GM23338 (cell line): ENCODE data around the gene NARS2. TPM values are rescaled to one million over a fixed set of nuclear protein-coding genes. Genes with fewer than 3 reads are reported as not detected.
"Not testable (repeated sequence)": the region's sequence is repeated elsewhere in the genome, so short reads cannot be mapped to it uniquely, and the experiment has no call there.

Experiments
- ATAC-seq: fragments of 200-7000 bp; cut with Tn5 transposase; 3 replicates; pipeline ENCODE4 v1.9.1; 2020
- DNase-seq: peaks from one replicate; pipeline ENCODE4 v3.0.0-alpha.2; 2015; ENCODE audit warnings: low spot score
- H2AFZ ChIP-seq: fragments of 200-600 bp; sonication (generic); 2 replicates; pipeline ENCODE4 v1.8.0; 2016; ENCODE audit warnings: antibody characterized with exemption, mild to moderate bottlenecking, moderate library complexity
- H3F3A ChIP-seq: fragments of 200-600 bp; sonication (generic); replicated peaks from 2 replicates; pipeline ENCODE4 v1.8.0; 2017; ENCODE audit warnings: antibody characterized with exemption, mixed run types, low read depth
- H3K27ac ChIP-seq: fragments of 200-600 bp; sonication (generic); 2 replicates; pipeline ENCODE4 v1.6.1; 2016; ENCODE audit warnings: low read depth
- H3K27me3 ChIP-seq: fragments of 200-600 bp; sonication (generic); 2 replicates; pipeline ENCODE4 v1.8.0; 2016; ENCODE audit warnings: mild to moderate bottlenecking, mixed run types, moderate library complexity; ENCODE audit not compliant: insufficient read depth
- H3K36me3 ChIP-seq: fragments of 200-600 bp; sonication (generic); 2 replicates; pipeline ENCODE4 v1.8.0; 2016; ENCODE audit warnings: mild to moderate bottlenecking; ENCODE audit not compliant: insufficient read depth
- H3K4me1 ChIP-seq: fragments of 200-600 bp; sonication (generic); 2 replicates; pipeline ENCODE4 v1.8.0; 2016; ENCODE audit warnings: mild to moderate bottlenecking, moderate library complexity; ENCODE audit not compliant: insufficient read depth
- H3K4me2 ChIP-seq: fragments of 200-600 bp; sonication (generic); 2 replicates; pipeline ENCODE4 v1.7.1; 2017; ENCODE audit warnings: mixed run types
- H3K4me3 ChIP-seq: fragments of 200-600 bp; sonication (generic); 2 replicates; pipeline ENCODE4 v1.6.1; 2016; ENCODE audit warnings: mixed run types
- H3K79me2 ChIP-seq: fragments of 200-600 bp; sonication (generic); replicated peaks from 2 replicates; pipeline ENCODE4 v1.8.0; 2017; ENCODE audit warnings: mild to moderate bottlenecking; ENCODE audit not compliant: insufficient read depth
- H3K9me2 ChIP-seq: fragments of 200-600 bp; sonication (generic); 2 replicates; pipeline ENCODE4 v1.8.0; 2017; ENCODE audit not compliant: insufficient read depth
- H4K20me1 ChIP-seq: fragments of 200-600 bp; sonication (generic); replicated peaks from 2 replicates; pipeline ENCODE4 v1.8.0; 2017; ENCODE audit warnings: mild to moderate bottlenecking; ENCODE audit not compliant: insufficient read depth
- H3K27ac Mint-ChIP-seq: 2 replicates; pipeline ENCODE4 v1.8.0; 2020; ENCODE audit warnings: inconsistent platforms, mild to moderate bottlenecking, moderate library complexity, mixed read lengths
- H3K27me3 Mint-ChIP-seq: 3 replicates; pipeline ENCODE4 v1.8.0; 2022; ENCODE audit warnings: low read depth, mild to moderate bottlenecking, moderate library complexity, mixed read lengths, inconsistent platforms; ENCODE audit not compliant: insufficient read depth, poor library complexity
- H3K36me3 Mint-ChIP-seq: 3 replicates; pipeline ENCODE4 v1.8.0; 2021; ENCODE audit warnings: low read depth, mild to moderate bottlenecking, inconsistent platforms, moderate library complexity, mixed read lengths
- H3K4me1 Mint-ChIP-seq: 3 replicates; pipeline ENCODE4 v1.8.0; 2020; ENCODE audit warnings: mild to moderate bottlenecking, inconsistent platforms, mixed read lengths
- H3K4me3 Mint-ChIP-seq: 3 replicates; pipeline ENCODE4 v1.8.0; 2021; ENCODE audit warnings: moderate library complexity, mild to moderate bottlenecking, inconsistent platforms, mixed read lengths
- H3K9me3 Mint-ChIP-seq: 3 replicates; pipeline ENCODE4 v1.8.0; 2020; ENCODE audit warnings: moderate library complexity, mild to moderate bottlenecking, inconsistent platforms, mixed read lengths
- CREB1 ChIP-seq: fragments of 250-450 bp; sonication (Bioruptor Pico); IDR thresholded peaks from 2 replicates; pipeline ENCODE4 v1.5.0; 2020; ENCODE audit warnings: low read depth, mild to moderate bottlenecking, moderate library complexity
- EZH2 ChIP-seq: fragments of 200-600 bp; sonication (generic); IDR thresholded peaks from one replicate; pipeline ENCODE4 v1.8.0; 2017; ENCODE audit warnings: antibody characterized with exemption, mild to moderate bottlenecking, low read depth; ENCODE audit not compliant: unreplicated experiment
- EZH2phosphoT487 ChIP-seq: fragments of 200-600 bp; sonication (generic); IDR thresholded peaks from one replicate; pipeline ENCODE4 v1.8.1; 2018; ENCODE audit warnings: antibody characterized with exemption; ENCODE audit not compliant: unreplicated experiment
- JUNB ChIP-seq: IDR thresholded peaks from one replicate; pipeline ENCODE4 v1.6.1; 2016; ENCODE audit warnings: antibody characterized with exemption; ENCODE audit not compliant: unreplicated experiment
- NANOG ChIP-seq: IDR thresholded peaks from 2 replicates; pipeline ENCODE4 v1.6.1; 2016; ENCODE audit warnings: antibody characterized with exemption, borderline replicate concordance
- POLR2AphosphoS5 ChIP-seq: IDR thresholded peaks from 2 replicates; pipeline ENCODE4 v1.6.1; 2016; ENCODE audit warnings: antibody characterized with exemption, low read depth
- STAT1 ChIP-seq: IDR thresholded peaks from one replicate; pipeline ENCODE4 v1.6.1; 2016; ENCODE audit warnings: antibody characterized with exemption; ENCODE audit not compliant: unreplicated experiment
- ZNF331 ChIP-seq: fragments of 250-450 bp; sonication (Bioruptor Pico); IDR thresholded peaks from 2 replicates; pipeline ENCODE4 v1.5.0; 2020; ENCODE audit warnings: low read depth, mild to moderate bottlenecking, moderate library complexity
- polyA plus RNA-seq: library from polyadenylated mRNA; unstranded; fragments of >200 nt; fragmentation: Nextera tagmentation; extraction: Ambion mirVana; gene quantifications from 2 replicates; pipeline ENCODE4 v1.2.1, GENCODE V29; 2016
- total RNA-seq: library from RNA; depleted of rRNA; stranded (reverse); fragments of >200 nt; shearing (Covaris generic); gene quantifications from 2 replicates; pipeline ENCODE4 v1.2.3, GENCODE V29; 2014
- TF ChIP-seq, protein P1 (sequence below), 2 experiments: fragments of 200-600 bp in 1 of 2; sonication (generic) in 1 of 2; conservative IDR thresholded peaks; 2 replicates each; pipeline versions ENCODE4 v1.5.1 to v1.6.1; 2016 to 2017; ENCODE audit warnings: antibody characterized with exemption in 2 of 2, low read depth in 2 of 2, mild to moderate bottlenecking in 2 of 2, moderate library complexity in 1 of 2
- TF ChIP-seq, protein P2 (sequence below): IDR thresholded peaks from 2 replicates; pipeline ENCODE4 v1.6.1; 2016; ENCODE audit warnings: antibody characterized with exemption
- TF ChIP-seq, protein P3 (sequence below): IDR thresholded peaks from one replicate; pipeline ENCODE4 v1.6.1; 2018; ENCODE audit warnings: antibody characterized with exemption; ENCODE audit not compliant: unreplicated experiment

The NARS2 gene
- total and polyA plus RNA-seq, 2 experiments from 2014 or later = 45.7 to 62.0 TPM

DNA sequence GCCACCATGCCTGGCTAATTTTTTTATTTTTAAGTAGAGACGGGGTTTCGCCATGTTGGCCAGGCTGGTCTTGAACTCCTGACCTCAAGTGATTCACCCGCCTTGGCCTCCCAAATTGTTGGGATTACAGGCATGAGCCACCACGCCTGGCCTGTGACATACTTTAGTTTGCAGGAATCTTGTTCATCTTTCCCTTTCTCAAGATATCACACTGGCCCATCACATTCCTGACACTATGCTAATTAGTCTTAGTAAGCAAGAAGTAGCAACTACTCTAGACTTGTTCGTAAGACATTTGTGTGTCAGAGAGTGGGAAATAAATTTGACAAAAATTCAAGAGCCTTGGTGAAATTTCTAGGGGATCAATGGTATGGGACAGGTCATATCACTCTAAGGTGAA is 34.7 kb upstream of the NARS2 start:
- not testable (repeated sequence) for H3K4me1 ChIP-seq, H4K20me1 ChIP-seq, H3K9me3 Mint-ChIP-seq, H3K4me2 ChIP-seq, H3K27me3 ChIP-seq, H3K36me3 ChIP-seq, H3K4me3 Mint-ChIP-seq, H3K27ac Mint-ChIP-seq, H3K79me2 ChIP-seq, DNase-seq, H3K36me3 Mint-ChIP-seq, H2AFZ ChIP-seq, H3K4me3 ChIP-seq, H3K27me3 Mint-ChIP-seq, H3K27ac ChIP-seq, H3K4me1 Mint-ChIP-seq, ATAC-seq, H3F3A ChIP-seq
- H3K9me2 ChIP-seq = peaks cover 16% of the 10 kb centered on the region; the same call in 1 of the 2 replicates

DNA sequence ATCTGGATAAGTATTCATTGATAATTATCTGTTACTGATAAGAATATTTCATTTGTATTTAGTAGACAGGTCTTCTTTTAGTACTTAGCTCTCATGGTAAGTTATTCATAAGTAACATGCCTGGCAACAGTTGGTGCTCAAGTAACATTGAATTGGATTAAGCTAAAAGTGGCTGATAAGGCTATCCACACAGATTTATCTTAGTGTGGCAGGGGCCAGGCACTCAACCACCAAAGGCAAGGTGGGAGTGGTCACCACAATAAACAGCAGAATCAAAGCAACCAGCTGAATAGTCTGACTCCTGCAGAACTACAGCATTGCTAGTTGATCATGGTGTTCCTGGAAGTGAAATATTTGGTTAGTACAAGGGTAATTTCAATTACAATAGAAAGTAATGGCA is 33.0 kb upstream of the NARS2 start:
- Mint-ChIP-seq H3K27me3 (peaks cover 2% of the 10 kb centered on the region), H3K4me3 (no peak overlapping the region), H3K4me1 (peaks cover 6% of the 10 kb centered on the region; the same call in 2 of the 3 replicates), H3K9me3 (no peaks in the 10 kb centered on the region; the same call in 2 of the 3 replicates), H3K36me3 (no peaks in the 10 kb centered on the region), H3K27ac (no peak overlapping the region)
- no peak overlapping the region for H3K27ac ChIP-seq
- H3K79me2 ChIP-seq = no peaks in the 10 kb centered on the region
- no peak overlapping the region for H3K4me2 ChIP-seq
- ATAC-seq (no peak), DNase-seq (no peak)
- no peaks in the 10 kb centered on the region for H3K36me3 ChIP-seq
- H3K4me3 ChIP-seq = no peak overlapping the region
- H2AFZ ChIP-seq = no peak overlapping the region
- 0 out of 2 replicates have a peak, but pooled peaks cover 3% of the 10 kb centered on the region for H3K4me1 ChIP-seq
- H3K9me2 ChIP-seq = peaks cover 11% of the 10 kb centered on the region; the same call in 1 of the 2 replicates
- no peaks in the 10 kb centered on the region for H3K27me3 ChIP-seq
- H4K20me1 ChIP-seq = no peaks in the 10 kb centered on the region
- TF ChIP-seq POLR2AphosphoS5 (no peak), ZNF331 (no peak), JUNB (no peak), CREB1 (CRISPR knock-in tag) (no peak)
- TF ChIP-seq, protein P1, sequence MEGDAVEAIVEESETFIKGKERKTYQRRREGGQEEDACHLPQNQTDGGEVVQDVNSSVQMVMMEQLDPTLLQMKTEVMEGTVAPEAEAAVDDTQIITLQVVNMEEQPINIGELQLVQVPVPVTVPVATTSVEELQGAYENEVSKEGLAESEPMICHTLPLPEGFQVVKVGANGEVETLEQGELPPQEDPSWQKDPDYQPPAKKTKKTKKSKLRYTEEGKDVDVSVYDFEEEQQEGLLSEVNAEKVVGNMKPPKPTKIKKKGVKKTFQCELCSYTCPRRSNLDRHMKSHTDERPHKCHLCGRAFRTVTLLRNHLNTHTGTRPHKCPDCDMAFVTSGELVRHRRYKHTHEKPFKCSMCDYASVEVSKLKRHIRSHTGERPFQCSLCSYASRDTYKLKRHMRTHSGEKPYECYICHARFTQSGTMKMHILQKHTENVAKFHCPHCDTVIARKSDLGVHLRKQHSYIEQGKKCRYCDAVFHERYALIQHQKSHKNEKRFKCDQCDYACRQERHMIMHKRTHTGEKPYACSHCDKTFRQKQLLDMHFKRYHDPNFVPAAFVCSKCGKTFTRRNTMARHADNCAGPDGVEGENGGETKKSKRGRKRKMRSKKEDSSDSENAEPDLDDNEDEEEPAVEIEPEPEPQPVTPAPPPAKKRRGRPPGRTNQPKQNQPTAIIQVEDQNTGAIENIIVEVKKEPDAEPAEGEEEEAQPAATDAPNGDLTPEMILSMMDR (conservative IDR thresholded peaks at IDR 0.05; ENCODE audit: low read depth in 2 of 2) = no peak
- no peaks in the 10 kb centered on the region for H3F3A ChIP-seq

DNA sequence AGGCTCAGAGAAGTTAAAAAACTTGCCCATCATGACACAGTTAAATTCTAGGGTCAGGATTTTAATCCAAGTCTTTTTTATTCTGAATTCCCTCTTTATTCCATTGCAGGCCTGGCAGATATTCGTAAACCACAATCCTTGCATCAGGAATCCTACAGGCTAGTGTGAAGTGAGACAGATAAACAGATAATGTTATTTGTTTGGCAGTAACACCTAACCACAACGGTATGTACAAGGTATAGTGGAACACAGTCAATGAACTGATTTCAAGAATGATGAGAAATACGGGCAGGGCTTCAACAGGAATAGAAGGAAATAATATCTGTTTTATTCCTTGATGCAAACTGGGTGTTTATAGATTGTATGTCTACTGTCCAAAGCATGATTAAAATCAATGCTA is 32.0 kb upstream of the NARS2 start:
- Mint-ChIP-seq H3K27ac (no peak overlapping the region), H3K9me3 (no peaks in the 10 kb centered on the region; the same call in 2 of the 3 replicates), H3K27me3 (peaks cover 2% of the 10 kb centered on the region), H3K4me3 (no peak overlapping the region), H3K36me3 (no peaks in the 10 kb centered on the region), H3K4me1 (peaks cover 6% of the 10 kb centered on the region; the same call in 2 of the 3 replicates)
- Histone ChIP-seq H3K27ac (no peak overlapping the region), H3K36me3 (no peaks in the 10 kb centered on the region), H3F3A (no peaks in the 10 kb centered on the region), H3K79me2 (no peaks in the 10 kb centered on the region), H3K4me1 (0 out of 2 replicates have a peak, but pooled peaks cover 3% of the 10 kb centered on the region), H3K9me2 (peaks cover 7% of the 10 kb centered on the region; the same call in 1 of the 2 replicates), H3K4me2 (no peak overlapping the region), H3K4me3 (no peak overlapping the region), H2AFZ (no peak overlapping the region), H4K20me1 (no peaks in the 10 kb centered on the region), H3K27me3 (no peaks in the 10 kb centered on the region)
- ATAC-seq (no peak), DNase-seq (no peak)
- no peak for TF ChIP-seq STAT1
- TF ChIP-seq, protein P2, sequence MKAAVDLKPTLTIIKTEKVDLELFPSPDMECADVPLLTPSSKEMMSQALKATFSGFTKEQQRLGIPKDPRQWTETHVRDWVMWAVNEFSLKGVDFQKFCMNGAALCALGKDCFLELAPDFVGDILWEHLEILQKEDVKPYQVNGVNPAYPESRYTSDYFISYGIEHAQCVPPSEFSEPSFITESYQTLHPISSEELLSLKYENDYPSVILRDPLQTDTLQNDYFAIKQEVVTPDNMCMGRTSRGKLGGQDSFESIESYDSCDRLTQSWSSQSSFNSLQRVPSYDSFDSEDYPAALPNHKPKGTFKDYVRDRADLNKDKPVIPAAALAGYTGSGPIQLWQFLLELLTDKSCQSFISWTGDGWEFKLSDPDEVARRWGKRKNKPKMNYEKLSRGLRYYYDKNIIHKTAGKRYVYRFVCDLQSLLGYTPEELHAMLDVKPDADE = no peak
- no peak for TF ChIP-seq NANOG
- no peak for TF ChIP-seq EZH2phosphoT487
- TF ChIP-seq, protein P3, sequence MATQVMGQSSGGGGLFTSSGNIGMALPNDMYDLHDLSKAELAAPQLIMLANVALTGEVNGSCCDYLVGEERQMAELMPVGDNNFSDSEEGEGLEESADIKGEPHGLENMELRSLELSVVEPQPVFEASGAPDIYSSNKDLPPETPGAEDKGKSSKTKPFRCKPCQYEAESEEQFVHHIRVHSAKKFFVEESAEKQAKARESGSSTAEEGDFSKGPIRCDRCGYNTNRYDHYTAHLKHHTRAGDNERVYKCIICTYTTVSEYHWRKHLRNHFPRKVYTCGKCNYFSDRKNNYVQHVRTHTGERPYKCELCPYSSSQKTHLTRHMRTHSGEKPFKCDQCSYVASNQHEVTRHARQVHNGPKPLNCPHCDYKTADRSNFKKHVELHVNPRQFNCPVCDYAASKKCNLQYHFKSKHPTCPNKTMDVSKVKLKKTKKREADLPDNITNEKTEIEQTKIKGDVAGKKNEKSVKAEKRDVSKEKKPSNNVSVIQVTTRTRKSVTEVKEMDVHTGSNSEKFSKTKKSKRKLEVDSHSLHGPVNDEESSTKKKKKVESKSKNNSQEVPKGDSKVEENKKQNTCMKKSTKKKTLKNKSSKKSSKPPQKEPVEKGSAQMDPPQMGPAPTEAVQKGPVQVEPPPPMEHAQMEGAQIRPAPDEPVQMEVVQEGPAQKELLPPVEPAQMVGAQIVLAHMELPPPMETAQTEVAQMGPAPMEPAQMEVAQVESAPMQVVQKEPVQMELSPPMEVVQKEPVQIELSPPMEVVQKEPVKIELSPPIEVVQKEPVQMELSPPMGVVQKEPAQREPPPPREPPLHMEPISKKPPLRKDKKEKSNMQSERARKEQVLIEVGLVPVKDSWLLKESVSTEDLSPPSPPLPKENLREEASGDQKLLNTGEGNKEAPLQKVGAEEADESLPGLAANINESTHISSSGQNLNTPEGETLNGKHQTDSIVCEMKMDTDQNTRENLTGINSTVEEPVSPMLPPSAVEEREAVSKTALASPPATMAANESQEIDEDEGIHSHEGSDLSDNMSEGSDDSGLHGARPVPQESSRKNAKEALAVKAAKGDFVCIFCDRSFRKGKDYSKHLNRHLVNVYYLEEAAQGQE = no peak
- no peak for TF ChIP-seq EZH2
